ENCODE data around the gene PCSK7.

DNA sequence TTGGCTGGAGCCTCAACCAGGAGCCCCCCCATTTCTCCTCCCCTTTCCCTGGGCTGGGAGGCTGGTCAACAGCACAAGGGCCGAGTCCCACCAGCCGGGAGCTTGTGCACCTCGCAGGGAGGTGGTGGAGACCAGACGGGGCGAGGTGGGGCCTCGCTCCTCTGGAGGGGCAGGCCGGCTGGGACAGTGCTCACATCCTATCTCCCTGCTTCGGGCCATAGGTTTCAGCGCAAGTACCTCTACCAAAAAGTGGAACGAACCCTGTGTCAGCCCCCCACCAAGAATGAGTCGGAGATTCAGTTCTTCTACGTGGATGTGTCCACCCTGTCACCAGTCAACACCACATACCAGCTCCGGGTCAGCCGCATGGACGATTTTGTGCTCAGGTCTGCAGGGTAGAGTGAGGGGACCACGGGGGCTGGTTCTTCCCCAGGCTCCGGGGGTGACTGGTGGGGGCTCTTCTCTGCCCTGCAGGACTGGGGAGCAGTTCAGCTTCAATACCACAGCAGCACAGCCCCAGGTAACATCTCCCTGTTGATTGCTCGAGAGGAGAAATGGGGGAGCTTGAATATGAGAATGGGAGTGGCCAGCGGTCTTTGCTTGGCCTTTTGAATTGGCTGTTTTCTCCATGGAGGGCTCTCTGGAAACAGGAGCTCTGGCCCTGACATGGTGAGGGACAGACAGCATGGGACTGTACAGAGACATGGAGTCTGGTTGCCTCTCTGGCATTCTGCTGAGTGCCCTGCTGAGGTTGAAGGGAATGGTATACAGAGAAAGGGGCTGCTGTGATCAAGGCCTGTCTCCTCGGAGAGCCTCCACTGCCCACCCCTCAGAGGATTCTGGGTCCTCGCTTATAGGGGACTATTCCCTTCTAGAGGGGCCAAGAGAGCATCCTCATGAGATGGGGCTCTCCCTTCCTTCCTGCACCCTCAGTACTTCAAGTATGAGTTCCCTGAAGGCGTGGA is 50.0 kb downstream of the PCSK7 start:
- TF ChIP-seq, protein P1, sequence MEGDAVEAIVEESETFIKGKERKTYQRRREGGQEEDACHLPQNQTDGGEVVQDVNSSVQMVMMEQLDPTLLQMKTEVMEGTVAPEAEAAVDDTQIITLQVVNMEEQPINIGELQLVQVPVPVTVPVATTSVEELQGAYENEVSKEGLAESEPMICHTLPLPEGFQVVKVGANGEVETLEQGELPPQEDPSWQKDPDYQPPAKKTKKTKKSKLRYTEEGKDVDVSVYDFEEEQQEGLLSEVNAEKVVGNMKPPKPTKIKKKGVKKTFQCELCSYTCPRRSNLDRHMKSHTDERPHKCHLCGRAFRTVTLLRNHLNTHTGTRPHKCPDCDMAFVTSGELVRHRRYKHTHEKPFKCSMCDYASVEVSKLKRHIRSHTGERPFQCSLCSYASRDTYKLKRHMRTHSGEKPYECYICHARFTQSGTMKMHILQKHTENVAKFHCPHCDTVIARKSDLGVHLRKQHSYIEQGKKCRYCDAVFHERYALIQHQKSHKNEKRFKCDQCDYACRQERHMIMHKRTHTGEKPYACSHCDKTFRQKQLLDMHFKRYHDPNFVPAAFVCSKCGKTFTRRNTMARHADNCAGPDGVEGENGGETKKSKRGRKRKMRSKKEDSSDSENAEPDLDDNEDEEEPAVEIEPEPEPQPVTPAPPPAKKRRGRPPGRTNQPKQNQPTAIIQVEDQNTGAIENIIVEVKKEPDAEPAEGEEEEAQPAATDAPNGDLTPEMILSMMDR (IDR thresholded peaks at IDR 0.05) = no peak
- no peak for TF ChIP-seq EZH2 (IDR thresholded peaks at IDR 0.05)

All from neural progenitor cell (in vitro differentiated cells).